Posterior vena cava (tissue), 2 donors: ENCODE results near the gene ATP5MC3. TPM values are rescaled to one million over a fixed set of nuclear protein-coding genes. Genes with fewer than 3 reads are reported as not detected.

Experiments used
- DNase-seq: peaks from one replicate; pipeline ENCODE4 v3.0.0-alpha.2; 2020; ENCODE audit warnings: low spot score
- intact Hi-C, 2 donors: fragments of 100-400 bp; cut with DNase I; formaldehyde crosslinking; loops; one replicate each; pipeline versions ENCODE4 v1.14.1 to v1.14.2; 2022 to 2023
- total RNA-seq, 2 donors: library from RNA; stranded (reverse); fragmentation: NEBNext Ultra II Directional; extraction: Animal tissue kit (Norgen Biotek cat#: 25700); gene quantifications; one replicate each; pipeline ENCODE4 v1.2.1, GENCODE V29; 2021
- donor health status: DM: yes; HTN: yes; CAD: no.
- donor health status: DM: yes; HTN: yes; CAD: no.

The ATP5MC3 gene
- total RNA-seq, 2 donors from 2014 or later, result 120 to 139 TPM

DNA sequence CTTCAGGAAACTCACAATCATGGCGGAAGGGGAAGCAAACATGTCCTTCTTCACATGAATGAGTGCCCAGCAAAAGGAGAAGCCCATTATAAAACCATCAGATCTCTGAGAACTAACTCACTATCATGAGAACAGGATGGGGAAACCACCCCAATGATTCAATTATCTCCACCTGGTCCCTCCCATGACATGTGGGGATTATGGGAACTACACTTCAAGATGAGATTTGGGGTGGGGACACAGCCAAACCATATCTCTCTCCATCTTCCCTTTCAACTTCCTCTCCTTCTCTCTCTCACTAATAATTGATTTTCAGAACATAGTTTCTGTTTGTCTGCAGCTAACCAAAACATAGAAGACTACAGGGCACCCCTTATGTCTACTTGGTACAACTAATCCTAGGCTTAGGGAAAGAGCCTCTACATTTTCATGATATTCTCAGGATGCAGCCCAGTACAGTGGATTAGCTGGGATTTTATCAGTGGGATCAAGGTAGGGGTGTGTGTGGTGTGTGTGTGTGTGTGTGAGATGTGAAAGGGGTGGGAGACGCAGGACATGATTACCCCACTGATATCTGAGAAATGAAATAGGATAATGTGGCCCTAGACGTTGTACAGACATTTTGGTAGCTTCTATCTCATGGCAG is 10.7 kb downstream of the ATP5MC3 start:
- DNase-seq, result no peak
- intact Hi-C loops, result no loop called here

DNA sequence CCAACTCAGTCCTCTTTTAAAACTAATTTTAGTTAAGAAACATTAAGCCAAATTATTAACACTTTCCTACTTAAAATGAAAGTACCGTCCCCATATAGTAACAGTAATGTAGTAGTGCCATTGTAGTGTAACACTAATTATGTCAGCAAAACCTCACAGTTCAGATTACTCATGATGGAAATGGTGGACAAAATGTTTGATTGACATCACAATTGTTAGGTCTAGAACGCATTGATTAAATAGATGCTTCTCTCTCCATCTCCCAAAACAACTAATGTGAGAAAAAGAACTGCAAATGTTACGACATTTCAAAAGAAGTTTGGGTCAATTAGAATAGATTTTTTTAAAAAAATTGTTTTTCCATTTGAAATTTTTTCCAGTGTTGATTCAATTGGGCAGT is 12.3 kb downstream of the ATP5MC3 start:
- intact Hi-C loops, result no loop called here
- no peak for DNase-seq

DNA sequence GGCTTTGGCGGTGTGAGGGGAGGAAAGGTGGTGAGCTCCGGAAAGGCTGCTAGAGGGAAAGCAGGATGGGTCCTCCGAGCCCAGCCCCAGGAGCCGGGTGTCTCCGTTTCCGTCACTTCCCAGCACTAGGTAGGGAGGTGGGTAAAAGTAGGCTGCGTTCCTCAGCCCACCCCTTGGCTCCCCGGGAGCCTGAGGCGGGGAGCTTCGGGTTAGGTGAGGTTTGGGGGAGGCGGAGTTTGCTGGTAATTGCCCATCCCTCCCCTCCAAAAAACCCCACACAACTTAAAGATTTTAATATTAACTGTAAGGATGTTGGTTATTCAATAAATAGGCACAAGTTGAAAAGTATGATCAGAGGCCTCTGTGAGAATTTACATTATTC is 13.0 kb downstream of the ATP5MC3 start:
- intact Hi-C loops, result no loop called here

DNA sequence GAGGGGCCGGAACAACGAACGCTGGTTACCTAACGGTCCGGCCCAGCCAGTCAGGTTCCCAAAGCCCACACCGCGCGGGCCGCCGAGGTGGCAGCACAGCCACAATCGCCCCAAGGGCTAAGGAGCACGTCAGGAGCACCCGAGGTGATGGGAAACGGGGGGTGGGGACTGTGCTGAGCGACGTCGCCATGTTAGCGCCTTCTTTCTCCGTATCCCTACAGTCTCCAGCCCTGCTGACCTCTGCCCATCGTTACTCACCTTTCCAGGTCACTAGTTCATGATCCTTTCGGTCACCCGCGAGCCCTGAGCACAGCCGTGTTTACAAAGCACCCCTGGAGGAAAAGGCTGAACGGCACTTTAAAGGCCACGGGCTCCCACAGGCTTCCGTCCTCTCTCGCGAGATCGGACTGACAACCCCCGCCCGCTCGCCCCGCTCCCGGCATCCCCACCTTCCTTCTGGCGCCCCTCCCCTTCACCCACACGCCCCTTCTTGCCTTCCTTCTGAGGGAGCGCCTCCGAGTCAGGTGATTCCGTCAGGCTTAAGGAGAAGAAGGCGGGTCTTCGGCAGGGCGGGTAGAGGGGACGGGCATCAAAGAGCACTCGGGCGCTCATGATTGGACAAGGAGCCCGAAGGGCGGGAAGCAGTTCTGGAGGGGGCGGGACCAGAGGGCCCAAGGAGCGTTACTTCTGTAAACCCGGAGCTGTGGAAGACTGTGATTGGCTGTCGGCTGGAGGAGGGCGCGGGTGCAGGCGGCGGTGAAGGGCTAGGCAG is 13.5 kb downstream of the ATP5MC3 start, which contains the start of gene ATF2:
TSS of gene ATF2 (minus strand) at position 412 of the 772 bp plus-strand sequence. CDS start 31,760 bp downstream, outside the sequence.
- intact Hi-C loops, result no loop called here
- peak; percentile 99 for DNase-seq

More for the DNA sequence above, 13.0 kb downstream of the ATP5MC3 start:
- no peak for DNase-seq

- no peak for DNase-seq
- intact Hi-C loops, result no loop called here
These were observed 14.3 kb downstream of the ATP5MC3 start for GRCh38 chr2:175167076-175167791.

GRCh38 chr2:175166216-175166824 is 15.2 kb downstream of the ATP5MC3 start:
- DNase-seq, result no peak
- intact Hi-C loops, result no loop called here

GRCh38 chr2:175164235-175164634 is 17.3 kb downstream of the ATP5MC3 start:
- intact Hi-C loops, result no loop called here

DNA sequence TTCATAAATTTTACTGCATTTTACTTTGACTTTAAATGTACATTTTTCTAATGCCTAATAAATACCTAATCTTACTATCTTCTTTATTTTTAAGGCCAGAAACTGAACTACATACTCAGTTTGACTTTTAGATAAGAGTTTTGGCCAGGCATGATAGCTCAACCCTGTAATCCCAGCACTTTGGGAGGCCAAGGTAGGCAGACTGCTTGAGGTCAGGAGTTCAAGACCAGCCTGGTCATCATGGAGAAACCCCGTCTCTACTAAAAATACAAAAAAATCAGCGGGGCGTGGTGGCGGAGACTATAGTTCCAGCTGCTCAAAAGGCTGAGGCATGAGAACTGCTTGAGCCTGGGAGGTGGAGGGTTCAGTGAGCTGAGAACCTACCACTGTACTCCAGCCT is 22.6 kb downstream of the ATP5MC3 start:
- intact Hi-C loops, result no loop called here
- no peak for DNase-seq

More at GRCh38 chr2:175164235-175164634, 17.3 kb downstream of the ATP5MC3 start:
- DNase-seq, result no peak

- intact Hi-C loops, result no loop called here
- DNase-seq, result no peak
These were observed 25.0 kb downstream of the ATP5MC3 start for GRCh38 chr2:175156534-175156933.

- no peak for DNase-seq
- intact Hi-C loops, result no loop called here
These were observed 26.8 kb downstream of the ATP5MC3 start for GRCh38 chr2:175154661-175155082.

GRCh38 chr2:175152242-175152641 is 29.3 kb downstream of the ATP5MC3 start:
- DNase-seq, result no peak
- intact Hi-C loops, result no loop called here

DNA sequence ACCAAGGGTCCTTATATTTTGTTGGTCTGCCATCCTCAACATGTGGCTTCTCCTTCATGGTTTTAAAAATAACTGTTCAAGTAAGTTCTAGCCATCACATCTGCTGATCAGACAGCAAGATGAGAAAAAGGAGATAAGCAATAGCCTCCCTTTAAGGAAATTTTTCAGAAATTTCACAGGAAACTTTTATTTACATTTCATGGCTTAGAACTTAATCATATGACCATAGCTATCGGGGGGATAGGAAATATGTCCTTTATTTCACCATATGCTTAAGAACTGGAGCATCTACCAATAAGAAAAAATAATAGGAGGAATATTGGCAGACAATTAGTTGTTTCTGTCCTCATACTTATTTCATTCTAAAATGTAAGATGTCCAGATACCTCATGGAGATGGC is 29.7 kb downstream of the ATP5MC3 start:
- intact Hi-C loops, result no loop called here
- no peak for DNase-seq

DNA sequence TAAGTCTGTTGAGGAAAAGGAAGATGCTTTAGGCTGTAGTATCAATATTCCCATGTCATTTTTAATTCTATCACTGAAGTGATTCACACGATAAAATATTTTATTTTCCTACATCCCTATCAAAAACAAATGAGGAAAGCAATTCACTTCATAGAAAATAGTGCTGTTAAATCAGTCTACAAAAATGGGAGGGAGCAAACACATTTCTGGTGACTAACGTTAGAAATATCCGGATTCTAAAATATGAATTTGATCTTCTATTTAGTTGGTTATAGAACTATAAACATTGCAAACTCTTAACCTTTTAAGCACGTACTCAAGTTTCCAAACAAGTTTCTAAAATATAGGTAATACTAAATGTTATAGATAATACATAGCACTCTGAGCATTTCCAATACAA is 34.3 kb downstream of the ATP5MC3 start:
- intact Hi-C loops, result no loop called here
- no peak for DNase-seq

GRCh38 chr2:175143678-175144077 is 37.8 kb downstream of the ATP5MC3 start:
- DNase-seq, result no peak
- intact Hi-C loops, result no loop called here

GRCh38 chr2:175143191-175143590 is 38.3 kb downstream of the ATP5MC3 start:
- intact Hi-C loops, result no loop called here
- no peak for DNase-seq

GRCh38 chr2:175140332-175140731 is 41.2 kb downstream of the ATP5MC3 start:
- intact Hi-C loops, result no loop called here
- DNase-seq, result no peak

DNA sequence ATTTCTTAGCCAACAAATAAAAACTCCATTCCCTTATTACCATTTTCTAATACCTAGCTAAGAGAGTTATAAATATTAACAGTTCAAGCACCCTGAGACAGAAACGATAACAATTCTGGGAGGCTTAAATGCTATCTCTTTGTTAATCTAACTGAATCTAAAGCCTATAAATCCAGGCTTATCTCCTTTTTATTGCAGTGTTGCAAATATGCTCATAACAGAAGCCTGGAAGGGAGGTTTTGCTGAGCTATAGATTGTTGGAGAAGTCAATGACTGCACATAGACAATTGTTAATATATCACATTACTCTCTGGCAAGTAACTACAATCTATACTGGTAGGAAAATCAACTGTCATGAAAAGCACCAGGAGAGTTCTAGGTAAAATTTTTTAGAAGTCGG is 43.7 kb downstream of the ATP5MC3 start:
- intact Hi-C loops, result no loop called here
- no peak for DNase-seq

- DNase-seq, result no peak
These were observed 44.9 kb downstream of the ATP5MC3 start for GRCh38 chr2:175136334-175137215.

GRCh38 chr2:175135862-175136261 is 45.6 kb downstream of the ATP5MC3 start:
- no peak for DNase-seq
- intact Hi-C loops, result no loop called here

More at GRCh38 chr2:175136334-175137215, 44.9 kb downstream of the ATP5MC3 start:
- intact Hi-C loops, result no loop called here
